Duodenal mucosa (tissue), 2 donors: Measurements from ENCODE around the gene MRPL4.
"Not testable (repeated sequence)": the region's sequence is repeated elsewhere in the genome, so short reads cannot be mapped to it uniquely, and the experiment has no call there.

Source experiments
- H3K27ac ChIP-seq: one replicate; pipeline ENCODE4 v1.7.0; 2013; ENCODE audit warnings: low read depth, low read length
- H3K27me3 ChIP-seq, 2 donors: one replicate each; pipeline ENCODE4 v1.7.0; 2013; ENCODE audit warnings: low read length in 2 of 2, control low read depth in 1 of 2; ENCODE audit not compliant: insufficient read depth in 2 of 2, control insufficient read depth in 1 of 2
- H3K36me3 ChIP-seq, 2 donors: one replicate each; pipeline ENCODE4 v1.7.0; 2013; ENCODE audit warnings: low read length in 2 of 2, control low read depth in 1 of 2; ENCODE audit not compliant: insufficient read depth in 2 of 2, control insufficient read depth in 1 of 2
- H3K4me1 ChIP-seq, 2 donors: one replicate each; pipeline ENCODE4 v1.7.0; 2013; ENCODE audit warnings: low read length in 2 of 2, control low read depth in 1 of 2; ENCODE audit not compliant: insufficient read depth in 2 of 2, control insufficient read depth in 1 of 2
- H3K4me3 ChIP-seq, 2 donors: one replicate each; pipeline ENCODE4 v1.7.0; 2013; ENCODE audit warnings: low read length in 2 of 2, low read depth in 1 of 2
- H3K9ac ChIP-seq, 2 donors: one replicate each; pipeline ENCODE4 v1.7.0; 2013; ENCODE audit warnings: low read length in 2 of 2, low read depth in 1 of 2
- H3K9me3 ChIP-seq, 2 donors: one replicate each; pipeline ENCODE4 v1.7.0; 2013; ENCODE audit warnings: low read length in 2 of 2, control low read depth in 1 of 2; ENCODE audit not compliant: control insufficient read depth in 1 of 2

The MRPL4 gene

DNA sequence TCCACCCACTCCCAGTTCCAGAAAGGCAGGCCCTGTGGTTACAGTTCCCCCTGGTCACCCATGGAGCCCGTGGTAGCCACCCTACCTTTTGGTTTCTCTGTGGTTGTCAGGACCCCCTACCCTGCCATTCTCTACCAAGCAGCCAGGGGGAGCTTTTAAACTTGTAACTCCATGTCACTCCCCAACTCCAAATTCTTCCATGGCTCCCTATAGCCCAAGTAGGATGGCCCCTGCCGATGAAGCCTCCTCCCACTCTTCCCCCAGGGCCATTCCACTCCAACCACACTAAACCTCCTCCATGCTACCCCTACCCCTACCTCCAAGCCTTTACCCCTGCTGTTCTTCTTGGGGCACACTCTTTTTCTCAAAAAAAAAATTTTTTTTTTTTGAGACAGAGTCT, 23.1 kb upstream of the MRPL4 start:
- H3K27ac ChIP-seq = no peak overlapping the region
- H3K4me3 ChIP-seq = no peak overlapping the region
- peaks cover 0 to 22% of the 10 kb centered on the region in 2 donors for H3K4me1 ChIP-seq

GRCh38 chr19:10230173-10230860, 21.7 kb upstream of the MRPL4 start:
- Histone ChIP-seq H3K4me1 (peaks cover 0 to 22% of the 10 kb centered on the region in 2 donors), H3K9me3 (no peaks in the 10 kb centered on the region), H3K36me3 (no peaks in the 10 kb centered on the region), H3K4me3 (peak overlapping the region; percentile 81), H3K9ac (peak overlapping the region; percentile 66 to 74), H3K27me3 (no peaks in the 10 kb centered on the region), H3K27ac (peak overlapping the region; percentile 73)

More for the DNA sequence above, 23.1 kb upstream of the MRPL4 start:
- H3K9me3 ChIP-seq = no peaks in the 10 kb centered on the region
- H3K27me3 ChIP-seq = no peaks in the 10 kb centered on the region
- peaks cover 0 to 5% of the 10 kb centered on the region in 2 donors for H3K36me3 ChIP-seq
- no peak overlapping the region for H3K9ac ChIP-seq

DNA sequence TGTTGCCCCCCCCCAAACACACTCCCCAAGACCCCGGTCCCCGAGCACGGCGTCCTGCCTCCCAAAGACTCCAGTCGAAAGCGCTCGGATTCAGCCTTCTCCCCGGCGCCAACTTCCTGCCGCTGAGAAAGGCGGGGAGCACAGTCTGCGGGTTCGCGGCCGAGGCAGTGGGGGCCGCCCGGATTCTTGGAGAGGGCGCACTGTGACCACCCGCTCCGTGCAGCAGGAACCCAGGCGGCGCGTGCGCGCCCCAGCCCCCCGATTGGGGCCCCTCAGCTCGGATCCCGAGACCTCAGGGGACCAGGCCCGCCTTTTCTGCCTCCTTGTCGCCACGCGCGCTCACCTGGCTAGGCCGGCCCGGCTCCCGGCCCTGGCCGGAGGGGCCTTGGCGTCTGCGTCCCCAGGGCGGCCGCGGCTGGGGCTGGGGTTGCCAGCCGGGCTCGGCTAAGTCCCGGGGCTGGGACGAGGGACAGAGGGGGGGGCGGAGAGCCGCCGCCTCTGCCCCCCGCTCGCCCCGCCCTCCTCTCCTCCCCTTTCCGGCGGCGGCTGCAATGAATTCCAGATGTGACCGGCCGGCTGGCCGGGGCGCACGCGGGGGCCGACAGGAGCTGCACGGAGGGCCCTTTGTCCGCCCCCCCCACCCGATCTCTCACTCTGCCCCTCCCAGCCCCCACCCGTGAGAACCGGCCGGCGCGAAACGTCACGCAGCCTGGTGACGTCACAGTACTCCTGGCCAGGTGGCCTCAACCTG, 21.0 kb upstream of the MRPL4 start, which contains the start of gene S1PR2:
TSS of gene S1PR2 (minus strand) at position 471 of the 751 bp plus-strand sequence. CDS start 6,426 bp downstream, outside the sequence.
- H3K9ac ChIP-seq = peak within 1 kb of the TSS; percentile 66 to 74
- H3K4me3 ChIP-seq = peak within 1 kb of the TSS; percentile 81
- no peaks in the 10 kb centered on the region for H3K36me3 ChIP-seq
- H3K27ac ChIP-seq = peak within 1 kb of the TSS; percentile 73
- peaks cover 0 to 26% of the 10 kb centered on the region in 2 donors for H3K4me1 ChIP-seq
- H3K9me3 ChIP-seq = no peaks in the 10 kb centered on the region
- no peaks in the 10 kb centered on the region for H3K27me3 ChIP-seq

- Histone ChIP-seq H3K9ac (peak overlapping the region in 1 of 2 donors; percentile 74), H3K27me3 (no peaks in the 10 kb centered on the region), H3K27ac (no peak overlapping the region), H3K4me1 (peaks cover 0 to 26% of the 10 kb centered on the region in 2 donors), H3K9me3 (no peaks in the 10 kb centered on the region), H3K36me3 (no peaks in the 10 kb centered on the region), H3K4me3 (peak overlapping the region; percentile 81)
These were observed 20.3 kb upstream of the MRPL4 start for GRCh38 chr19:10231612-10232228.

- H3K36me3 ChIP-seq = no peaks in the 10 kb centered on the region
- H3K9me3 ChIP-seq = no peaks in the 10 kb centered on the region
- no peaks in the 10 kb centered on the region for H3K27me3 ChIP-seq
- H3K4me1 ChIP-seq = peaks cover 0 to 20% of the 10 kb centered on the region in 2 donors
- no peak overlapping the region for H3K4me3 ChIP-seq
- no peak overlapping the region for H3K27ac ChIP-seq
- H3K9ac ChIP-seq = no peak overlapping the region
These were observed 18.1 kb upstream of the MRPL4 start for GRCh38 chr19:10233946-10234345.

DNA sequence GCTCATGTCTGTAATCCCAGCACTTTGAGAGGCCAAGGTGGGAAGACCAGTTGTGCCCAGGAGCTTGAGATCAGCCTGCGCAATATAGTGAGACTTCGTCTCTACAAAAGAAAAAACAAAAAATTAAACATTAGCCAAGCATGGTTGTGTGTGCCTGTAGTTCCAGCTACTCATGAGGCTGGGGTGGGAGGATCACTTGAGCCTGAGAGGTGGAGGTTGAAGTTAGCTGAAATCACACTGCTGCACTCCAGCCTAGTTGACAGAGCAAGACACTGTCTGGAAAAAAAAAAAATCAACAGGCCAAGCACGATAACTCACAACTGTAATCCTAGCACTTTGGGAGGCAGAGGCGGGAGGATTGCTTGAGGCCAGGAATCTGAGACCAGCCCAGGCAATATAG, 17.0 kb upstream of the MRPL4 start:
- Histone ChIP-seq H3K4me3 (no peak overlapping the region), H3K36me3 (no peaks in the 10 kb centered on the region), H3K27ac (no peak overlapping the region), H3K4me1 (peaks cover 0 to 11% of the 10 kb centered on the region in 2 donors), H3K9me3 (no peaks in the 10 kb centered on the region), H3K9ac (no peak overlapping the region), H3K27me3 (no peaks in the 10 kb centered on the region)

- H3K9me3 ChIP-seq, H3K9ac ChIP-seq, H3K27me3 ChIP-seq, H3K36me3 ChIP-seq, H3K27ac ChIP-seq, H3K4me3 ChIP-seq, H3K4me1 ChIP-seq: not testable (repeated sequence)
These were observed 16.6 kb upstream of the MRPL4 start for GRCh38 chr19:10235409-10235808.

DNA sequence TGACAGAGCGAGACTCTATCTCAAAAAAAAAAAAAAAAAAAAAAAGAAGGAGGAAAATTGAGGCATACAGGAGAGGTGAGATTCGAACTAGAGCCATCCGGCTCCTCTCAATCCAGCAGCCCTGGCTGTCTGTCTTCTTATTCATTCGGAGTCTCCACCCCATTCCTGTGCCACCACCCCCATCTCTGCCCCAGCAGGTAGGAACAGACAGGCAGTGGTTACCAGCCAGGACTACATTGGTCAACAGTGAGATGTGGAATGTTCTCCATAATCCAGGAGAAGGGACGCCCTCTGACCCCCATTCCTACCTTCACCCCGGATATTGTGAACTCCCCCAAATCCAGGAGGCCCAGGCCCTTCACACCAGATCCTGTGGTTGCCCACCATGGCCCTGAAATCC, 14.3 kb upstream of the MRPL4 start:
- H3K36me3 ChIP-seq = no peaks in the 10 kb centered on the region
- H3K4me1 ChIP-seq = peaks cover 0 to 4% of the 10 kb centered on the region in 2 donors
- H3K9ac ChIP-seq = no peak overlapping the region
- H3K9me3 ChIP-seq = no peaks in the 10 kb centered on the region
- no peak overlapping the region for H3K4me3 ChIP-seq
- H3K27ac ChIP-seq = peak overlapping the region; percentile 11
- H3K27me3 ChIP-seq = no peaks in the 10 kb centered on the region

DNA sequence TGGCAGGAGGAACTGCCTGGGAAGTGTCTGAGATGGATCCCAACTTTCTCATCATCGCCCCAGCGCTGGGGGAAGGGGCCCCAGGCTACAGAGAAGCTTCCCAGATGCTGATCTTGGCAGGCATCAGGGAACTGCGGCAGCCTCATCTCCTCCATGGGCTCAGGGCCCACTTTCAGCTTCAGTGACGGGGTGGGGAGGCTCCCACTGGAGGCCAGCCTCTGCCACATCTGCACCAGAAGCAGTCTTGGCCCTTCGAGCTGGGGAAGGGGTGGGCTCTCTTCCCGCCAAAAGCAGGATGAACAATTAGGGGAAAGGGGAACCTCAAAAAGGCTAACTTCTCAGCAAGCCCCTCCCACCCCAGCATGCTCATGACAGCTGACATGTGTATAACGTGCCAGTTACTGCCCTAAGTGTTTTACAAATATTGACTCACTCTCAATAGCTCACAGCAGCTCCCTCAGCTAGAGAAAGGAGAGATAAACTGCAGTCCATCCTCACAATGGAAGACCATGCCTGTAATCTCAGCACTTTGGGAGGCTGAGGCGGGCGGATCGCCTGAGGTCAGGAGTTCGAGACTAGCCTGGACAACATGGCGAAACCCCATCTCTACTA, 13.7 kb upstream of the MRPL4 start:
- no peak overlapping the region for H3K27ac ChIP-seq
- no peaks in the 10 kb centered on the region for H3K27me3 ChIP-seq
- H3K4me1 ChIP-seq = peaks cover 0 to 4% of the 10 kb centered on the region in 2 donors
- no peak overlapping the region for H3K4me3 ChIP-seq
- no peaks in the 10 kb centered on the region for H3K9me3 ChIP-seq
- H3K9ac ChIP-seq = no peak overlapping the region
- no peaks in the 10 kb centered on the region for H3K36me3 ChIP-seq
